Ureter (tissue), 1 donor: ENCODE measurements around the gene FAM120C. TPM values are rescaled to one million over a fixed set of nuclear protein-coding genes. Genes with fewer than 3 reads are reported as not detected.

Source experiments
- DNase-seq: peaks from one replicate; pipeline ENCODE4 v3.0.0-alpha.2; 2020; ENCODE audit warnings: low spot score
- total RNA-seq: library from RNA; stranded (reverse); gene quantifications from one replicate; pipeline ENCODE4 v1.2.4, GENCODE V29; 2023
- donor health status: DM: yes; HTN: yes; CAD: no.

FAM120C gene
- 17.2 TPM for total RNA-seq

GRCh38 chrX:54182864-54183613 lies at the start of gene FAM120C:
Gene FAM120C (minus strand): TSS chrX:54183254. CDS start chrX:54183198, 56 bp downstream.
- peak; percentile 76 for DNase-seq

- DNase-seq = no peak
Measured at GRCh38 chrX:54230435-54231148, 47.5 kb upstream of the FAM120C start.

GRCh38 chrX:54223581-54223980 lies 40.5 kb upstream of the FAM120C start:
- DNase-seq = no peak

GRCh38 chrX:54213603-54214002 lies 30.5 kb upstream of the FAM120C start:
- DNase-seq = no peak

GRCh38 chrX:54208531-54208930 lies 25.5 kb upstream of the FAM120C start:
- DNase-seq = no peak

- no peak for DNase-seq
Measured at GRCh38 chrX:54198262-54198661, 15.2 kb upstream of the FAM120C start.

- no peak for DNase-seq
Measured at GRCh38 chrX:54194982-54195588, 12.0 kb upstream of the FAM120C start.

- no peak for DNase-seq
Measured at GRCh38 chrX:54193085-54193821, 10.2 kb upstream of the FAM120C start.

- no peak for DNase-seq
Measured at GRCh38 chrX:54184474-54184873, 1.4 kb upstream of the FAM120C start.

GRCh38 chrX:54182194-54182863 lies 725 bp downstream of the FAM120C start:
- peak; percentile 68 for DNase-seq

GRCh38 chrX:54181202-54181953 lies 1.7 kb downstream of the FAM120C start:
- DNase-seq = no peak

GRCh38 chrX:54180403-54180802 lies 2.7 kb downstream of the FAM120C start:
- no peak for DNase-seq

GRCh38 chrX:54178100-54178940 lies 4.7 kb downstream of the FAM120C start:
- DNase-seq = no peak

GRCh38 chrX:54177306-54177705 lies 5.7 kb downstream of the FAM120C start:
- no peak for DNase-seq

GRCh38 chrX:54173791-54174190 lies 9.3 kb downstream of the FAM120C start:
- no peak for DNase-seq

GRCh38 chrX:54172455-54172854 lies 10.6 kb downstream of the FAM120C start:
- no peak for DNase-seq

- DNase-seq = no peak
Measured at GRCh38 chrX:54171527-54172250, 11.4 kb downstream of the FAM120C start.

- DNase-seq = no peak
Measured at GRCh38 chrX:54171091-54171490, 12.0 kb downstream of the FAM120C start.

- no peak for DNase-seq
Measured at GRCh38 chrX:54166915-54167314, 16.1 kb downstream of the FAM120C start.
